ENCODE results near the gene TRIM44.

DNA sequence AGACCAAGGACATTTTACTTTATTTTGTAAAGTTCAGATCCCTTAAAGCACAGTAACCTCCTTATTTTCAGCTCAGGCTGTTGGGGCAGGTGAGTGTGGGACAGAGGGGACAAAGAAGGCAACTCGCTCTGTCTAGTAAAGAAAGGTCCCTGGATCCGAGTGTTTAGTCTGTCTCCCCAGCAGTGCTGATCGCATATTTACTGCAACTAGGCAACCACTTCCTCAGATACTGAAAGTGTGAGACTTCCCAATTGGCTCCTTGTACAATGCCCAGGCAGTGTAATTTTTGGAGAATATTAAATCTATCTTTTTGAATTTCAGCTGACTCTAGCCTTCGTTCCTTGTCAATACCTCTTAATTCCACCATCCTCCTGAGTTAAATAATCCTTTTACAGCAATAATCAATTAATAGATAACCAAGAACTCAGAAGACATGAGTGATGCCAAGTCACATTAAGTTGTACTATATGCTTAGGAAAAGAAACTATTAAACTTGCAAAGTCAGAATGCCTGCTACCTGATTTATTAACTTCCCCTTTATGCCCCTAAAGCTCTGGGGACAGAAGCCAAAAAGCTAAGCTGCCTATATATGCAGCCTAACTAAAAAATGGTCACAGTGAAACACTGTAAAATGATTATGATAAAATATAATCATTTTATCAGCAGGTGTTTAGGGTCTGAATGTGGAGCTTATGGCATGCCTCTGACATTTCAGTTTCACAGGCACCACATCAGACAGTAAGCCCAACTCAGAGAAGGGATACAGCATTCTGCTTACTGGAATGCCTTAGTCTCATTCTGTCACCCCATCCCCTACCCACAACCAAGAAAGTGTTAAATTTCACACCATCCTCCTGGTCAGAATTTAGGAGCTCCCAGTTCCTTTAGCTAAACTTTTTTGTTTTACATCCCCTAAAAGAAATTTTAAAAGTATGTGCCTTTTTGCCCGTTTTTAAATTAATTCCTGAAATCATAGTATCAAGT lies 138.7 kb downstream of the TRIM44 start:
- TF ChIP-seq POLR2AphosphoS5 (IDR thresholded peaks at IDR 0.05) (no peak), POLR2A (IDR thresholded peaks at IDR 0.05) (no peak)
- TF ChIP-seq, protein P1, sequence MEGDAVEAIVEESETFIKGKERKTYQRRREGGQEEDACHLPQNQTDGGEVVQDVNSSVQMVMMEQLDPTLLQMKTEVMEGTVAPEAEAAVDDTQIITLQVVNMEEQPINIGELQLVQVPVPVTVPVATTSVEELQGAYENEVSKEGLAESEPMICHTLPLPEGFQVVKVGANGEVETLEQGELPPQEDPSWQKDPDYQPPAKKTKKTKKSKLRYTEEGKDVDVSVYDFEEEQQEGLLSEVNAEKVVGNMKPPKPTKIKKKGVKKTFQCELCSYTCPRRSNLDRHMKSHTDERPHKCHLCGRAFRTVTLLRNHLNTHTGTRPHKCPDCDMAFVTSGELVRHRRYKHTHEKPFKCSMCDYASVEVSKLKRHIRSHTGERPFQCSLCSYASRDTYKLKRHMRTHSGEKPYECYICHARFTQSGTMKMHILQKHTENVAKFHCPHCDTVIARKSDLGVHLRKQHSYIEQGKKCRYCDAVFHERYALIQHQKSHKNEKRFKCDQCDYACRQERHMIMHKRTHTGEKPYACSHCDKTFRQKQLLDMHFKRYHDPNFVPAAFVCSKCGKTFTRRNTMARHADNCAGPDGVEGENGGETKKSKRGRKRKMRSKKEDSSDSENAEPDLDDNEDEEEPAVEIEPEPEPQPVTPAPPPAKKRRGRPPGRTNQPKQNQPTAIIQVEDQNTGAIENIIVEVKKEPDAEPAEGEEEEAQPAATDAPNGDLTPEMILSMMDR (IDR thresholded peaks at IDR 0.05 in 8 of 11, conservative IDR thresholded peaks at IDR 0.05 in 3 of 11) = no peak

All from spleen (tissue), 7 donors.